GM10266 (cell line): ENCODE data around the gene TCTN1.

Experiments
- DNase-seq: peaks from one replicate; pipeline ENCODE4 v3.0.0; 2012; ENCODE audit errors: extremely low spot score
- TF ChIP-seq, protein P1 (sequence below): IDR thresholded peaks from 2 replicates; pipeline ENCODE4 v1.5.1; 2012; ENCODE audit warnings: mild to moderate bottlenecking, low read depth; ENCODE audit not compliant: control insufficient read depth, insufficient read depth; ENCODE audit errors: missing control alignments

The TCTN1 gene

DNA sequence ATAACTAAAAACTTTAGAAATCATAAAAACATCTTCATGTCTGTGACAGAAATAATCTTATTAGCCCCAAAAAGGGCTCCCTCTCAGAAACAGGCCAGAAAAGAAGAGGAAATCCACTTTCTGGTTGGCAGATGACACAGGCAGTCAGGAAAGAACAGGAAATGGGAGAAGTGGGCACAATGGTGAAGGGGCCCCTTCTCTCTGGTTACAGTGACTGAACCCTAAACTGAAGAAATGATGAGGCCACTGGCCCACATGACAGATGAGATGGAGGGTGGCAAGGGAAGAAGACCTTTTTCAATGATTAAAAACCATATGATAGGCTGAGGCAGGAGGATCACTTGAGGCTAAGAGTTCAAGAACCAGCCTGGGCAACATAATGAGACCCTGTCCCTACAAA, 21.1 kb downstream of the TCTN1 start:
- no peak for DNase-seq
- TF ChIP-seq, protein P1, sequence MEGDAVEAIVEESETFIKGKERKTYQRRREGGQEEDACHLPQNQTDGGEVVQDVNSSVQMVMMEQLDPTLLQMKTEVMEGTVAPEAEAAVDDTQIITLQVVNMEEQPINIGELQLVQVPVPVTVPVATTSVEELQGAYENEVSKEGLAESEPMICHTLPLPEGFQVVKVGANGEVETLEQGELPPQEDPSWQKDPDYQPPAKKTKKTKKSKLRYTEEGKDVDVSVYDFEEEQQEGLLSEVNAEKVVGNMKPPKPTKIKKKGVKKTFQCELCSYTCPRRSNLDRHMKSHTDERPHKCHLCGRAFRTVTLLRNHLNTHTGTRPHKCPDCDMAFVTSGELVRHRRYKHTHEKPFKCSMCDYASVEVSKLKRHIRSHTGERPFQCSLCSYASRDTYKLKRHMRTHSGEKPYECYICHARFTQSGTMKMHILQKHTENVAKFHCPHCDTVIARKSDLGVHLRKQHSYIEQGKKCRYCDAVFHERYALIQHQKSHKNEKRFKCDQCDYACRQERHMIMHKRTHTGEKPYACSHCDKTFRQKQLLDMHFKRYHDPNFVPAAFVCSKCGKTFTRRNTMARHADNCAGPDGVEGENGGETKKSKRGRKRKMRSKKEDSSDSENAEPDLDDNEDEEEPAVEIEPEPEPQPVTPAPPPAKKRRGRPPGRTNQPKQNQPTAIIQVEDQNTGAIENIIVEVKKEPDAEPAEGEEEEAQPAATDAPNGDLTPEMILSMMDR, result no peak

DNA sequence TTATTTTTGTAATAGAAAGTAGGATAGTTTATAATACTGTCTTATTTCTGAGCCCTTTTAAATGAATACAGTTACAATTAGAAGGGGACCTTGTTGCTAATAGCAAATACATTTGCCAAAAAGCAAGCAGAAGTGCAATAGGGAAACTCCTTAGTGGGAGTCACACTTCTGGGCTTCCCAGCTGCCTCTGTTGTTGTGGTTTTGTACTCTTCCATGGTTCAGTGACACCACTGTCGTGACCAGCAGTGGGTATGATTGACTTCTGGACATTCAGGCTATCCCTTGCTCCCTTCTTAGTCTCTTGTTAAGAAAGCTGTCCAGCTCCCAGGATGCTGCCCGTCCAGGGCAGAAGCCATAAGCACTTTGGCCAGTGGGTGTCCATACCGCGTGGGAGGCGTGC, 22.6 kb downstream of the TCTN1 start:
- peak; percentile 15 for DNase-seq
- TF ChIP-seq, protein P1, result no peak

DNA sequence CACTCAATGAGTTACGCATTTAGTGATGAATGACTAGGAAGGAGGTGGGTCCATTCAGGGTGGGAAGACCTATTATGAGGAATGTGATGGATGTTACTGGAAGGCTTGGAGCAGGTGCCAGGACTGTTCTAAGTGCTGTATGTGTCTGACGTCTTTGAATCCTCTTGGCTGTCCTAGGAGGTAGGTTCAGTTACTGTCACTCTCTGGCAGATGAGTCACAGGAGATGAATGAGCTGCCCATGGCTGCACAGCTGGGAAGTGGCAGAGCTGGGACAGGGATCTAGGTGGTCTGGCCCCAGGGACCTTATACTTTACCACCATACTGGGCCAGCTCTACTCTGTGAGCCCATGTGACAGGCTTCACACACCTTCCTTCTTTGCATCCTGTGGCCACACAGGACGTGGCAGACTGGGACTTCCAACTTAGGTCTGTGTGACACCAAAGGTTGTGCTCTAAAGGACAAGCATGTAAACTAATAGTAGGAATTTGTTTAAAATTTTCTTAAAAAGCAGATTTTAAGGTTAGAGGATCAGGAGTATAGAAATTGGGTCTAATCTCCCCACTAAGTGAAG, 24.0 kb downstream of the TCTN1 start:
- TF ChIP-seq, protein P1, result no peak
- DNase-seq, result no peak

DNA sequence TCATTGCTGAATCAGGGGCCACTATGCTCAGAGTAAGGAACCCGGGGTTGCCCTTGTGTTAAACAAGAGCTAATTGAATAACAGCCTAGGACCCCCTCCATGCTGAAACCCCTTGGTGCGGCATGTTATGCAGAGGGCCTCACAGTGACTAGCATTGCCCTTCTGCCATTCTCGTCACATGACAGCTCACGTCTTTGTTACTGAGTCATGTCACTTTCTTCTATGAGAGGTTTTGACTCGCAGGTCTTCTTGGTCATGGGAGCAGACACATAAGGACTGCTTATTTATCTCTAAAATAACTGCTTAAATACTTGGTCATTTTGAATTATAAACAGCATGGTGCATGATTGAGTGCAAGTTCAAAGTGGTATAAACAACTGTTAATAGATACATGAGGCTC, 24.9 kb downstream of the TCTN1 start:
- TF ChIP-seq, protein P1, result no peak
- DNase-seq, result no peak

DNA sequence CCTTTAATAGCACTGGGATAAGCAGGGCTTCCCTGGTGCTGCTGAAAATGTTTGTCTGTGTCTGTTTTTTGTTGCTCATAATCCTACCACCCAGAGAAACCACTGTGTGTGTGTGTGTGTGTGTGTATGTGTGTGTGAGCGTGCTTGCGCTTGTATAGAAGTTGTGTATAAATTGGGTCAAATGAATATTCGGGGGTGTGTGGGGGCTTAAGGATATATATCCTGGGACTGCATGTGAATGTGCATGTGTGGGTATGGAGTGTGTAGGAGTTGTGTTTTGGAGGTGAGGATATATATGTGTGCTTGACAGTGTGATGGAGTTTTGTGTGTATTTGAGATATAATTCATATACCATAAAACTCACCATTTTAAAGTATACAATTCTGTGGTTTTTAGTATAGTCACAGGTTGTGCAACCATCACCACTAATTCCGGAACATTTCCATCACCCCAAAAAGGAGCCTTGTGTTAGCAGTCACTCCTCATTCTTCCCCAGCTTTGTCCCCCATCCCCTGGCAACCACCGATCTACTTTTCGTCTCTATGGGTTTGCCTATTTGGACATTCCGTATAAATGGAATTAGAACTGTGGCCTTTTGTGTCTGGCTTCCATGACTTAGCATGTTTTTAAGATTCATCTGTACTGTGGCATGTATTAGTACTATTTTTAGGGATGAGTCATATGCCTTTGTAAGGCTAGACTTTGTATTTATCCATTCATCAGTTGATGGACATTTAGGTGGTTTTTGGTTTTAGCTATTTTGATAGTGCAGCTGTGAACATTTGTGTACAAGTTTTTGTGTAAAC, 25.6 kb downstream of the TCTN1 start:
- TF ChIP-seq, protein P1, result no peak
- no peak for DNase-seq

DNA sequence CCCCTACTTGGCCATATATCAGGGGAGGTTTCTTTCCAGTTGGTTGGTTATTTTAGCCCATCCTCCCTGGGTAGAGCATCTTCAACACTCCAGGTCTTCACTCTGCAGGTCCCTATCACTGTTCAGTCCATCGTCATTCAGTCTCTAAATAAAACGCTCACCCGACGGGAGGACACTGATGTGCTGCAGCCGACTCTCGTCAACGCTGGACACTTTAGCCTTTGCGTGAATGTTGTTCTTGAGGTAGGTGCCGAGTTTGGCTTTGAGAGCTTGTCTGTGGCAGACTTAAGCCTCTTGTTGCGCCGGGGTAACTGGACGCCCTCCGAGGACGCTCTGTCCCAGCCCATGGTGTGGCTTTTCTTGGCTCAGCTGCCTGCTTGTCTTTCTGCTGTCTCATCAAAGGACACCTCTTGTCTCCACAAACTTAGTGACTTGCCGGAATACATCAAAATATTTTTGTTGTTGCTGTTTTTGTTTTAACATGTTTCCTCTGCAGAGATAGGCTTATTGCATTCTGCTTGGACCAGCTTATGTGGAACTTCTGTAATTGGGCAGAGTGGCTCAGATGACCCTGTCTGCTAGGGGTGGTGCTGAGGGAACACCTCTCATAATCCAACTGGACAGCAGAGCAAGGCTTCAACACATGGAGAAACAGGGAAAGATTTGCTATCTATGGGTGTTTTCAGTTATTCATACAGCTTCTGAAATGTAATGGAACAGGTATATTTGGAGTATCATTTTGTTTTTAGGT, 26.5 kb downstream of the TCTN1 start:
- TF ChIP-seq, protein P1, result no peak
- no peak for DNase-seq
